AG09309 (cell line): ENCODE results near the gene PTPN9.
"Not testable (repeated sequence)": the region's sequence is repeated elsewhere in the genome, so short reads cannot be mapped to it uniquely, and the experiment has no call there.

Experiments used
- DNase-seq: peaks from one replicate; pipeline ENCODE4 v3.0.0-alpha.2; 2010; ENCODE audit warnings: low read depth
- H3K4me3 ChIP-seq: 2 replicates; pipeline ENCODE4 v1.5.1; 2011; ENCODE audit warnings: mild to moderate bottlenecking, low read depth, low read length, moderate library complexity; ENCODE audit not compliant: control insufficient read depth
- TF ChIP-seq, protein P1 (sequence below): IDR thresholded peaks from 2 replicates; pipeline ENCODE4 v1.5.1; 2011; ENCODE audit warnings: mild to moderate bottlenecking, low read depth, low read length, inconsistent platforms; ENCODE audit not compliant: insufficient read depth, control insufficient read depth; ENCODE audit errors: missing control alignments

PTPN9 gene

DNA sequence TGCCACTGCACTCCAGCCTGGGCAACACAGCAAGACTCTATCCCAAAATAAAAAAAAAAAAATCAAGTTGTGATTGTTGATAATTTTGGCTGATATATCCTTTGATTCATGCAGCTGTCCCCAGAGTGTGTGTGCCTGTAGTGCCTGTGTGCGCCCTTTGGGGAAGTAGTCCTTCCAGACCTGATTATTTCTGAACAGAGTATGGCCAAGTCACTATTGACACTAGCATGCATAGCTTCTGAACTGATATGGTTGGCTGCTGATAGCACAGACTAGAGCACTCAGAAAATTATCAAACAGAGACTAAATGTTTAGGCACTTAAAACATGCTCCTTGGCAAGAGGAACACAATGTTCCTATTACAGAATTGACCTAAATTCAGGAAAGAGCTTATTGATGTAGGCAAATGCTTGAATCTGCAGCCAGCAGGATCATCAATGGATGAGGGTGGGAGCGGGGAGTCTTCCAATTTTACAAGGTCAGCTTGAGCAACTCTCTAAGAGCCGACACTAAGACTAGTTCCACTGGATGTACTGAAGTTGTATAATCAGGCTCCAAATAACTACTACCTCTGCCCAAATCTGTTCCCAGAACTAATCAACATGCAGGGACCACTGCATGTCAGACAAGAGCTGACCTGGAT, 17.7 kb upstream of the PTPN9 start:
- H3K4me3 ChIP-seq: no peak overlapping the region
- DNase-seq: no peak
- TF ChIP-seq, protein P1, sequence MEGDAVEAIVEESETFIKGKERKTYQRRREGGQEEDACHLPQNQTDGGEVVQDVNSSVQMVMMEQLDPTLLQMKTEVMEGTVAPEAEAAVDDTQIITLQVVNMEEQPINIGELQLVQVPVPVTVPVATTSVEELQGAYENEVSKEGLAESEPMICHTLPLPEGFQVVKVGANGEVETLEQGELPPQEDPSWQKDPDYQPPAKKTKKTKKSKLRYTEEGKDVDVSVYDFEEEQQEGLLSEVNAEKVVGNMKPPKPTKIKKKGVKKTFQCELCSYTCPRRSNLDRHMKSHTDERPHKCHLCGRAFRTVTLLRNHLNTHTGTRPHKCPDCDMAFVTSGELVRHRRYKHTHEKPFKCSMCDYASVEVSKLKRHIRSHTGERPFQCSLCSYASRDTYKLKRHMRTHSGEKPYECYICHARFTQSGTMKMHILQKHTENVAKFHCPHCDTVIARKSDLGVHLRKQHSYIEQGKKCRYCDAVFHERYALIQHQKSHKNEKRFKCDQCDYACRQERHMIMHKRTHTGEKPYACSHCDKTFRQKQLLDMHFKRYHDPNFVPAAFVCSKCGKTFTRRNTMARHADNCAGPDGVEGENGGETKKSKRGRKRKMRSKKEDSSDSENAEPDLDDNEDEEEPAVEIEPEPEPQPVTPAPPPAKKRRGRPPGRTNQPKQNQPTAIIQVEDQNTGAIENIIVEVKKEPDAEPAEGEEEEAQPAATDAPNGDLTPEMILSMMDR: no peak

DNA sequence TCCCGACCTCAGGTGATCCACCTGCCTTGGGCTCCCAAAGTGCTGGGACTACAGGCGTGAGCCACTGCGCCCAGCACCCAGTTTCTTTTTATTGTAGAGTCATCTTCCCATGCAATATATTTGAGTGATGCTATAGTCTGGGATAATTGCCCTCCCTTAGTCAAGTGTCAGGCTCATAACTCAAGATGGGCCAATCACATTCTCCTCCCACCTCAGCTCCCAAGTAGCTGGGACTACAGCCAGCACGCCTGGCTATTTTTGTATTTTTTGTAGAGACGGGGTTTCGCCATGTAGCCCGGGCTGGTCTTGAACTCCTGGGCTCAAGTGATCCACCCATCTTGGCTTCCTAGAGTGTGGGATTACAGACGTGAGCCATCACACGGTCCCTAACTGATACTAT, 15.2 kb upstream of the PTPN9 start:
- H3K4me3 ChIP-seq: no peak overlapping the region
- TF ChIP-seq, protein P1: no peak
- DNase-seq: no peak

DNA sequence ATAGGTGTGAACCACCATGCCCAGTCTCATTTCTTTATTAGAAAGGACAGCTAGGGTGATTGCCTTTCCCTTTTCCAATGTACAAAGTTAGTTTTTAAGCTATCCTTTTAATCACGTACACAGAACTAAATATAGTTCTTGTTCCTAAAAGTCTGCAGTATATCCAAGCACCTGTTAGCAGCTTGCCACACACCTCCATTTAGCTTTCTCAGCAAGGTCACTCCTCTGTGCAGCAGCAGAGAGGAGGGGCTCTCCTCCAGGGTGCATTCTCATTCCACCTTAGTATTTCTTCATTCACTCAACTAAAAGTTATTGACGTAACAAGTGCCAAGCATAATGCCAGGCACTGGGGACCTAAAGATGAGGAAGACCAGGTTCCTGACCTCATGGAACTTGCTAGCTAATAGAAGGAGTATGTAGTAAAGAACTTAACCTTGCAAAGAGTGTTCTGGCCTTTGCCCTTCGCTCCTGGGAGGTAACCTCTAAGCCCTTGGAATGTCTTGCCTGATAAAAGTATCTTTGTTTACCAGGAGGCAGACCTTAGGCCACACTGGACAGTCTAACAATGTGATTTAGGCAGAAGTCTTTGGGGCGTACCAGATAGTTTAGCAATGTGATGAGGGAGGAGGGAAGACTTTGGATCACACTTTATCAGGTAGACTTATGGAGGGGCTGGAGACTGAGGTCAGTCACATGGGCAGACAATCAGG, 12.7 kb upstream of the PTPN9 start:
- TF ChIP-seq, protein P1: no peak
- no peak overlapping the region for H3K4me3 ChIP-seq
- DNase-seq: no peak

DNA sequence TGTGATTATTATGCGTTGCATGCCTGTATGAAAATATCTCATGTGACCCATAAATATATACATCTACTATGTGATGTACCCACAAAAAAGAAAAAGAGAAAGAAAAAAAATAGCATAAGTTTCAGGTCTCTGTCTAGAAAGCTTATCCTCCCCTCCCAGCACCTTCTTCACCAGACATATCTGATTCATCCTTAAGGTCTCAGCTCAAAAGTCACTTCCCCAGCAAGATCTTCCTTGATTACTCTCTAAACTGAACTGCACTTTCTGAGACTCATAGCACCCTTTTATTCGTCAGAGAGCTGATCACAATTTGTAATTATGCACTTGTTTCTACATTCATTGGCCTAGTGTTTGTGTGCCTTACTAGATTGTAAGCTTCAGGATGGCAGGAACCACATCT, 11.1 kb upstream of the PTPN9 start:
- no peak for DNase-seq
- H3K4me3 ChIP-seq: no peak overlapping the region
- TF ChIP-seq, protein P1: no peak

DNA sequence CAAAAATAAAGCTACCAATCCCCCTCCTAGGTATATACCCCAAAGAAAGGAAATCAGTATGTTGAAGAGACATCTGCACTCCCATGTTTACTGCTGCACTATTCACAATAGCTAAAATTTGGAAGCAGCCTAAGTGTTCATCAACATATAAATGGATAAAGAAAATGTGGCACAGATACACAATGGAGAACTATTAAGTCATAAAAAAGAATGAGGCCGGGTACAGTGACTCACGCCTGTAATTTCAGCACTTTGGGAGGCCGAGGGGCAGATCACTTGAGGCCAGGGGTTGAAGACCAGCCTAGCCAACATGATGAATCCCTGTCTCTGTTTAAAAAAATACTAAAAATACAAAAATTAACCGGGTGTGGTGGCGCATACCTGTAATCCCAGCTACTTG, 10.0 kb upstream of the PTPN9 start:
- no peak for DNase-seq
- H3K4me3 ChIP-seq: no peak overlapping the region
- TF ChIP-seq, protein P1: no peak

DNA sequence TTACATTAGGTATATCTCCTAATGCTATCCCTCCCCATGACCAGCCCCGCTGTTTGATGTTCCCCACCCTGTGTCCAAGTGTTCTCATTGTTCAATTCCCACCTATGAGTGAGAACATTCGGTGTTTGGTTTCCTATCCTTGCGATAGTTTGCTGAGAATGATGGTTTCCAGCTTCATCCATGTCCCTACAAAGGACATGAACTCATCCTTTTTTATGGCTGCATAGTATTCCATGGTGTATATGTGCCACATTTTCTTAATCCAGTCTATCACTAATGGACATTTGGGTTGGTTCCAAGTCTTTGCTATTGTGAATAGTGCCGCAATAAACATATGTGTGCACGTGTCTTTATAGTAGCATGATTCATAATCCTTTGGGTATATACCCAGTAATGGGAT, 7.3 kb upstream of the PTPN9 start:
- DNase-seq, H3K4me3 ChIP-seq: not testable (repeated sequence)

DNA sequence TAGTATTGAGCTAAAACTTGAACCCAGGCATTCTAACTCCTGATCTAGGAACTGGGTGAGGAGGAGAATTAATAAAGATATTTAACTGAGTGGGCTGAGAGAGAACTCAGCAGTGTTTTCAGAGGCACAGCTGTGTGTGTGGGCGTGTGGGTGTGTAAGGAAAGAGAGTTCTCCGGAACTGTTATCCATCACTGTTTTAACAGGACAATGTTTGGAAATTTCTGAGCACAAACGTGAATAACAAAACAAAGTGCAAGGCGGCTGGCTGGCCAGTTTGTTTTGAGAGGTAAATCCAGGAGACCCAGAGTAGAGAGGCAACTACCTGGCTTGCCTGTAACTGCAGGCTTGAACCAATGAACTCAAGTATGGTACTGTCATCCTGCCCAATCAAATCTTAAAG, 5.0 kb upstream of the PTPN9 start:
- TF ChIP-seq, protein P1: no peak
- H3K4me3 ChIP-seq: no peak overlapping the region
- no peak for DNase-seq
